ENCODE data around the gene MTHFD1L.

Gene MTHFD1L

GRCh38 chr6:151128763-151129370 lies 263.4 kb downstream of the MTHFD1L start:
- no peak for DNase-seq

GRCh38 chr6:151130329-151130728 lies 264.8 kb downstream of the MTHFD1L start:
- DNase-seq, result no peak

- DNase-seq, result no peak
Measured at GRCh38 chr6:151131324-151132007, 266.0 kb downstream of the MTHFD1L start.

DNA sequence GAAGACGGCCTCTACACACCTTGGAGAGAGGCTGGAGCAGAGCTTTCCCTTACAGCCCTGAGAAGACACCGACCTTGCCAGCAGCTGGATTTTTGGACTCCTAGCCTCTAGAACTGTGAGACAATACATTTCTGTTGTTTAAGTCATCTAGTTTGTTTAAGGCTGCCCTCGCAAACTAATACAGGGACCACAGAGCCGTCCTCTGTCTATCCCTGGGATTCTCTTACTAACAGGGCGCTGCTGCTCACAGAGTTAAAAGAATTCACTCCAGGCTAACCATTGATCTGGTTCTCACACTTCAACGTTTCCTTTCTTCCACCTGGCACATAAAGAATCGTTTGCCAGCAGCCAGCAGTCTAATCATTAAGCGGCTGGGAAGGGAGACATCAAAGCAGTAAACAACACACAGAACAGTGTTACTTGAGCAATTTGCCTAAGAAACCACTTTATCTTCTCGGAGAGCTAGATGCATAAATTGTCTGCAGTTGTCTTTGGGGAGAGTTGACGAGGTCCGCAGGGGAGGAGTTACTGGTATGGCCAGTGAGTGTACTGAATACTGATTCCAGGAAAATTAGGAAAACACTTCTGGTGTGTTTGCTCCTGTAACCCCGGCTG lies 270.7 kb downstream of the MTHFD1L start:
- no peak for DNase-seq

GRCh38 chr6:151137542-151137941 lies 272.0 kb downstream of the MTHFD1L start:
- no peak for DNase-seq

- no peak for DNase-seq
Measured at GRCh38 chr6:151139524-151139923, 274.0 kb downstream of the MTHFD1L start.

DNA sequence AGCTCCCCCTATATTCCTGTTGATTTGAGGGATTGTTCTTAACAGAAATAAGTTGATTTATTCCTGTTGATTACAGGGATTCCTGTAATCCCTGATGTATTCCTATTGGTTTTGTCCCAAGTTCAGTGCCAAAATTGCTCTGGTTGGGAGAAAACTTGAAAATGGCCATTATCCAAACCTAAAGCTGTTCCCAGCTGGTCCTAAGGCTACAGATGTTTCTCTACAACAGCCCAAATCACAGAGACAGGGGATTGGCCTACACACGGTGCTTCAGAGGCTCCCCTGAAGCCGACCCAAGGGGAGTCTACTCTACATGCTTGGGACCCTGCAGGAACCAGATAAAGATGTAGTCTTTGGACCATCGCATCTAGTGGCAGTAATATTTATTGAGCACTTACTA lies 275.3 kb downstream of the MTHFD1L start:
- no peak for DNase-seq

DNA sequence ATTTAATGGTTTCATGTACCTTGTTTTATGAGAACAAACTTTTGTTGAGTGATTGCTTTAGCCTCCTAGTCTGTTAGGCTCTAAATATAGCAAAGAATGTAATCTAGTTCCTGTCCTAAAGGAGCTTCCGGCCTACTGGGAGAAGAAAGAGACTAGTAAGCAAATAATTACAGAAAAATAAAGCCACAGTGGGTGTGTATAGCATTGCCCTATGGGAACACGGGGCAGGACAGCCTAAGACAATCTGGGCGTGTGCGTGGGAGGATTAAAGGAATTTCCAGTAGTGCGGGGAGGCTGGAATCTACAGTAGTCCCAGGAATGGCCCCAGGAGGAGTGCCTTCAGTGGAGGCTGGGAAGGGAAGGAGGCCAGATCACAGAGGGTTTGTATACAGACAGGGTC lies 276.2 kb downstream of the MTHFD1L start:
- no peak for DNase-seq

GRCh38 chr6:151142676-151143075 lies 277.2 kb downstream of the MTHFD1L start:
- DNase-seq, result no peak

DNA sequence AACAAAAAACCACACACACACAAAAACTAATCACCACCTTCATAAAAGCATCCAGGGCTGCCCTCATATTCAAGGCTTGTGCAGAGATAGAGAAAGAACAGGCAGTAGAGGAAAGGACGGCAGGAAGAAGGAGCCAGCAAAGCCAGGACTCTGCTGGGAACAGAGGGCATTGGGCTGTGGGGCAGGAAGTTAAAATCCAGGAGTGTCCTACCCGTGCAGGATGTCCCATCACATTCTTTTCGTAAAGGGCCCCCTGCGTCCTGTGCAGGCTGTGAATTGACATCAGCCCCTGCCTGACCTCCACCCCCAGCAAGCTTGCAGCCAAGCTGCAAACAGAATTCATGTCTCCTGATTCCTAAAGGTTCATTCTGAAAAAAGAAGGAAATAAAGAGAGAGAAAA lies 277.8 kb downstream of the MTHFD1L start:
- DNase-seq, result no peak

GRCh38 chr6:151143806-151144205 lies 278.3 kb downstream of the MTHFD1L start:
- no peak for DNase-seq

- no peak for DNase-seq
Measured at GRCh38 chr6:151147118-151147832, 281.8 kb downstream of the MTHFD1L start.

DNA sequence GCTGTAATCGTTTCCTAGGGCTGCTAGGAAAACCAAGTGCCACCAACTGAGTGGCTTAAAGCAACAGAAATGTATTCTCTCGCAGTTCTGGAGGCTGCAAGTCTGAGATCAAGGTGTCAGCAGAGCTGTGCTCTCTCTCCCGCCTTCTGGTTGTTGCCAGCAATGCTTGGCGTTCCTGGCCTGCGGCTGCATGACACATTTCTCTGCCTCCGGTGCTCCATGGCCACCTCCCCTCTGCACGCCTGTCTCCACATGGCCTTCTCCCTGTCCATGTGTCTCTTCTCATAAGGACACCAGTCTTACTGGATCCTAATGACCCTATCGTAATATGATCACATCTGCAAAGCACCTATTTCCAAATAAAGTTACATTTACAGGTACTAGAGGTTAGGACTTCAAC lies 282.6 kb downstream of the MTHFD1L start:
- no peak for DNase-seq

DNA sequence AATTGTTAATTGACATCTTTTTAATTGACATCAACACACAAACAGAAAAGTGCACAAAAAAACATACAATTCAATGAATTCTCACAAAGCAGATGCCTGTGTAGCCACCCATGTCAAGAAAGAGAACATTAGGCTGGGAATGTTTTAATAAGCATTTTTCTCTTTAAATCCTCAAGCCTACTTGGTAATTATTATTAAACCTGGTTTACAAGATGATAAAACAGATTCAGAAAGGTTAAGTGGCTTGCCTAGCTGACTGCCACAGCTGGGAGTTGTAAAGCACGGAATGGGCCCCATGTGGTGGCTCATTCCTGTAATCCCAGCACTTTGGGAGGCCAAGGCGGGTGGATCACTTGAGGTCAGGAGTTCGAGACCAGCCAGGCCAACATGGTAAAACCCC lies 284.3 kb downstream of the MTHFD1L start:
- no peak for DNase-seq

All from DMS153 (cell line).